HG02870 (cell line): ENCODE results near the gene SHC3.

Experiments used
- ATAC-seq: cut with Tn5 transposase; IDR thresholded peaks from one replicate; pipeline ENCODE4 v1.9.1; 2021; ENCODE audit warnings: mild to moderate bottlenecking, moderate library complexity; ENCODE audit not compliant: unreplicated experiment

SHC3 gene

DNA sequence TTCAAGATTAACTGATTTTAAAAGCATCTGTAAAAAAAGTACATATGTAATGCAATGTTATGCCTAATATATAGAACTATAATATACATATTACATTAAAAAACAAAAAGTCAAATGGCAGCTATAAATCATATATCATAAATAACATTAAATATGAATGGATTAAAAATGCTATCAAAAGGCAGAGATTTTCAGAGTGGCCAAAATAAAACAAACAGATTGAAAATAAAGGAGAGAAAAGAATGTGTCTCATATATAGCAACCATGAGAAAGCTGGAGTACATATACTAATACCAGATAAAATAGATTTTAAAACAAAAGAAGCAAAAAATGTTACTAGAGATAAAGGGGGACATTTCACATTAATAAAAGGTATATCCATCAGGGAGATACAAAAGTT lies 148.8 kb downstream of the SHC3 start:
- ATAC-seq: no peak

DNA sequence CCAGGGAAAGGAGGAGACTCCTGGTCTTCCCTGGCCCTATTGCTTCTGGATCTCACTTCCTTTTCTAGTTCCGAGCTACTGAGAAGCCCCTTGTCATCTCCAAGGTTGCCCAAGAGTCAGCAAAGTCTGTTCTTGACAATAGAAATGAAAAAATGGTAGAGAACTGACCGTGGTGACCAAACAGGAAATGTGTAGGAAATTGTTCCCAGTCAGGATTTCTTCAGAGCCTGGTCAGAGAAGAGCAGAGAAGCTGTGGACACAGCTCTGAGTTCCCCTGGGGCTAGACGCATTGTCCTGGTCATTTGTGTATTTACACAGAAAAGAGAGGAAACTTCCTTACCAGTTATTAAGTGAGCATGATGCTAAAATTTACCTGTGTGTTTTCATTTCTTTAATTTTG lies 151.7 kb downstream of the SHC3 start:
- no peak for ATAC-seq

DNA sequence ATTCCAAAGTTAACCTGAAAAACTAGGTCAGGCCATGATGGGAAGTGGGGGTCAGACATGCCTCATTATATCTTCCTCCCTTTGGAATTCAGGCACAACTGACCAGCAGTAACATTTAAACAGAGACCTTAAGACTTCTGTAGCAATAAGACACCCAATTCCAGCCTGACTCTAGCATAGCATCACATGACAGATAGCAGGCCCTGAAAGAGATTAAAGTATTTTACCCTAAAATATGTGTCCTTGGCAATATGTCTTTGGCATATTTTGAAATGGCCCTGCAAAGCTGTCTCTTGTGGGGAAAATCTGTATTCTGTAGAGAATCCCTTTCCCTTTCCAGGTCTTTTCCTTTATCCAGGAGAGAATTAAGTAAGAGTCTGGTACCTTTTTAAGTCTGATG lies 153.1 kb downstream of the SHC3 start:
- no peak for ATAC-seq

DNA sequence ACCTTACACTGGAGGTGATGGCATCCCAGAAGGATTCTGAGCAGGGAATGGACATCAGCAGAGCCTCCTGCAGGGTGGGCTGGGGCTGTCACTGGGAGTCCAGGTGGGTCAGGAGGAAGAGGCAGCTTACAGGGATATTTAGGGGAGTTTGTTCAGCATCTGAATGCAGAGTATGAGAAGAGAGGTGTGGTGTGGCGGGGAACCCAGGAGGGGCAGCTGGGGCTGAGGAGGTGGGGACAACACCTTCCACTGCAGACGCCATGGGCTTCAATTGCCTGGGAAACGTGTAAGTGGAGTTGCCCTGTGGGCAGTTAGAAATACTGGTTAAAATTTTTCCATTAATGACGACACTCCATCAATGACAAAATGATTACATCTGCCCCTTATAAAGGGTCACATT lies 153.9 kb downstream of the SHC3 start:
- ATAC-seq: no peak

DNA sequence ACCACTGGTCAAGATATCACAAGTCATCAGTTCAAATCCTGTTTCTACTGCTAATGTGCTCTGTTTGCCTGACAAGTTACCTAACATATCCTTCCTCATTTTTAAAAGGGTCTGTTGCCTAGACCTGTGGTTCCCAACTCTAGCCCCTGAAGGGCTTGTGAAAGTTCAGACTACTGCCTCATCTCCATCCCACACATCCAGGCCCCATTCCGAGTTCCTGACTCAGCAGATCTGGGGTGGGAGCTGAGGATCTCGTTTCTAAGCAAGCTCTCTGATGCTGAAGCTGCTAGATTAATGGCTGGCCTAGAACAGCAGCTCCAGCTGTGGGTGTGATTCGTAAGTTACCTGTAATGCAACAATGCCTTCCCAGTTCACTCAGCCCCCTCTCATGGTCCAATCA lies 154.9 kb downstream of the SHC3 start:
- ATAC-seq: no peak

DNA sequence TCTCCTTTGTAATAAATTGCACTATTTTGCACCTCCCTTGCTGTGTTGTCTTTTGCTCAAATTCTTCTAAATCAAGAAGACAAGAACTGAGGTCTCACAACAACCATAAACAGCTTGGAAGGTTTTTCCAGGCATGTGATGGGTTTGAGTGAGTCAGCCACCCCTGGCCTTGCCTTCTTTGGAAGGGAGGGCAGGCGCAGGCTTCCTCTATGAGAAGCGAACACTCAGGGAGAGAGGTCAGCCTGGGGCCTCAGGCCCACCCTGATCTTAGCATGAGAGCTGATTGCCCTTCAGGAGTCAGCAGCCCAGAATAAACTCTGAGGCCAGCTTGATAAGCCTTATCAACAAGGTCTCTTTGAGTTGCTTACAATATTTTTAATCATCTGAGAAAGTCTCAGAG lies 155.7 kb downstream of the SHC3 start:
- no peak for ATAC-seq

DNA sequence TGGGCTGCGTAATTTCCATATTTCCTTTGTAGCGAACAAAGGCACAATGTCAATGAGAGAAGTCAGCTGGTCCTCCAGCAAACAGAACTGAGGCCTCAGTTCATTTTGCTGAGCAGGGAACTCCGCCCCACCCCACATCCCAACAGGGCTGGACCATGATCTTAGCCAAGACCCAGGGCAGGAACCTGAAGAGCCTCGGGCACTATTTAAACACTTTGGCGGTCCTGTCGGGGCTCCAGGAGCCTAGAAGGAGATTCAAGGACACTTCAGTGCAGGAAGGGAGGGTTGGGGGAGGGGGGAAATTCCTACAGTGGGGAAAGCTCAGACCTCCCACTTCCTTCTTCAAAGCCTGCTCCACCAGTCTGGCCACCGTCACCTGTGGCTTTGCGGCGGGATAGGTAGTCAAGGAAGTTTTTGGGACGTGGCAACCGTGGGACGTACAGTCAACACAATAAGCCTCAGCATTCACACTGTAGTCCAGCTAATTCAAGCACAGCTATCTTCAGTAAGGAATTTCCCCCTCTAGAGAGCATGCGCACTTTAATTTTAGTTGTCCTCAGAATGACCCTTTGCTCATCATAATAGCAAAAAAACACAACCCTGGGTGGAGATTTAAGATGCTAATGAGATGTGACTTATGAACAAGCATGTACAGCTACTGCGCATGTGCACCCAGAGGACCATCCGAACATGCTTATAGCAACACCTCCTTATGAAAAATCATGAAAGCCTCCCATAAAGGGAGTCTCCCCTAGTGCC lies 156.4 kb downstream of the SHC3 start:
- ATAC-seq: no peak

DNA sequence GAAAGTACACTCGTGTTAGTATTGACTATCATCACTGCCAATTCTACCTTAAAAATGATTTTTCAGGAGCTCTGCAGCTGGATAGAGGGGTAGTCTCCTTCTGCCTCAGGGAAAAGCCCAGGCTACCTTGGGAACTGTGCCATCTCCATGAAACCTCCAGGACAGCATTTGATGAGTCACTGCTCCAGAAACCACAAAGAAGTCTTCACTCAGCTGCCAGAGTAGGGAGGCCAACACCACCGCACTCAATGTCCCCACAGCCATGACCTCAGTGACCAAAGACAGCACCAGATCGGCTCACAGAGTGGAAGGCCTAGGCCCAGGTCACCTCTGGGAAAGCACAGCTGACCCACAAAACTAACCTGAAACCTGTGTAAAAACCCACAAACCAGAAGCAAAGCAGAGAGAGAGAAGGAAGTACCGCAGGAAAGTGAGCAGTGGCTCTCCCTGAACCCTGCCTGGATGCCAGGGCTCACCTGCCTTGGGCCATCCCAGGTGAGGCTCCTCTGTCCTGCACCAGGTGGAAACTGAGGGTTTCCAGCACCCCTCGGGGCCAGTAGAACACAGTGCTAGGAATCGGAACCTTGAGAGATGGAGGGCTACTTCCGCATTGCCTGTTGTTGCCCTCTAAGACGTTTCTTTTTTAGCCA lies 157.3 kb downstream of the SHC3 start:
- no peak for ATAC-seq

DNA sequence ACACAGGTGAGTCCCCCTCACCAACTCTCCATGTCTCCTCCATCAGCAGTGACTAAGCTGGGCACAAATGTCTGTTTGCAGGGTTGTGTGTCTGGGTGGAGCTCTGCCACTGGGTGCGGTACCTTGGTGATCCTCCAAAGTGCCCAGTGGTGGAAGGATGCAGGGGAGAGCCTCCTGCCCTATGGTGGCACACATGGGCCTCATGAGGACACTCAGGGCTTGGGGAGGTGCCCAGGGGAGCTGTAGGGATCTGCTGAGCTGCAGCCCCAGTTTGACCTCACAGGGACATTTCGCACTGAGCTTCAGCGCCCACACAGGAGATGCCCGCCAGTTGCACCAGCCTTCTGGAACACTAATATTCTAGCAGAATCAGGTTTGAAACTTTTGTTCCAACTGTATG lies 157.9 kb downstream of the SHC3 start:
- ATAC-seq: no peak

DNA sequence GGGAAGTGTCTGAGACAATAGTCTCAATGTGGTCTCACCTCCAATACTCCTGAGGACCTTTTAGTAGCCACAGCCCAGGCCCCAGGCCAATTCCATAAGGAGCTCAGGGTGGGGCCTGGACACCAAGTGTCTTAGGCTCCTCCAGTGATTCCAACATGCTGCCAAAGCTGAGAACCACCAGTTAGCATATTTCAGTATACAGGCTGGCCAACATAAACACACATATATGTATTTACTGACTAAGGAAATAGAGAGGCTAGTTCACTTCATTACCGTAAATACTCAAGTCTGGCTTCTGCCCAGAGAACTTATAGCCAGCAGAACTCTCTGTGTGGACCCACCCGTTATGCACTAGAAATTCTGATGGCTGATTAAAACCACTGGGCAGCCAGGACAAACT lies 163.3 kb downstream of the SHC3 start:
- no peak for ATAC-seq

DNA sequence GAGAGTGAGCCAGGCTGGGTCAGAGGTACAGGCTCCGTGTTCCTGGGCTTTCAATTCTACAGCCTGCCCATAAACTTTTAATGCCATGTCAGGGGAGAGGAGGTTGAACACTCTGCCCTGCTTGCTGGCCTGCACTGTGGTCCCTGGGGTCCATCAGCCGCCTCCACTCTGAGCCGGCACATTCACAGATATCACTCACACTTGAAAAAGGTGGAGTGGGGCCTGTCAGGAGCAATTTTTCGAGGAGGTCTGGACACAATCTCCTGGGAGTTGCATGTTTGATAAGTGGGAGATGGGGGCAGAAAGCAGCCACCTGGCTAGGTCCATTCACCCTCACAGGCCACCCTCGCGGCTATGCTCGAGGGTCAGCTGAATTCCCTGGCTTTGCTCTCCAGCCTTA lies 164.5 kb downstream of the SHC3 start:
- ATAC-seq: no peak

DNA sequence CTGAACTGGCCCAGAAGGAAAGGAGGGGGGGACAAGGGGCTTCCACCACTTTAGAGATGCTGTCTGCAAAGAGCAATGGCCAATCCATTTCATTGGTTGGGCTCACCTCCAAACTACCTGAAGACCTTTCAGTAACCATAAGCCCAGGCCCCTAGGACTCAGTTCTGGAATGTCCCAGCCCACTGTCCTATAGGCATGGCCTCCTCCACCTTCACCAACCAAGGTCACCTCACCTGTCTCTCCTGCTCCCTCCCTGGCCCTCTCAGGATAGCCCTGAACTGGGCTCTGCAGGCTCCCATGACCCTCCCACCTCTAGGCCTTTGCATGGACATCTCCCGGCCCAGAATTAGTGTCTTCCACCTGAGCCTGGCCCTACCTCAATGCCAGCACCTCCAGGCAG lies 165.0 kb downstream of the SHC3 start:
- no peak for ATAC-seq

DNA sequence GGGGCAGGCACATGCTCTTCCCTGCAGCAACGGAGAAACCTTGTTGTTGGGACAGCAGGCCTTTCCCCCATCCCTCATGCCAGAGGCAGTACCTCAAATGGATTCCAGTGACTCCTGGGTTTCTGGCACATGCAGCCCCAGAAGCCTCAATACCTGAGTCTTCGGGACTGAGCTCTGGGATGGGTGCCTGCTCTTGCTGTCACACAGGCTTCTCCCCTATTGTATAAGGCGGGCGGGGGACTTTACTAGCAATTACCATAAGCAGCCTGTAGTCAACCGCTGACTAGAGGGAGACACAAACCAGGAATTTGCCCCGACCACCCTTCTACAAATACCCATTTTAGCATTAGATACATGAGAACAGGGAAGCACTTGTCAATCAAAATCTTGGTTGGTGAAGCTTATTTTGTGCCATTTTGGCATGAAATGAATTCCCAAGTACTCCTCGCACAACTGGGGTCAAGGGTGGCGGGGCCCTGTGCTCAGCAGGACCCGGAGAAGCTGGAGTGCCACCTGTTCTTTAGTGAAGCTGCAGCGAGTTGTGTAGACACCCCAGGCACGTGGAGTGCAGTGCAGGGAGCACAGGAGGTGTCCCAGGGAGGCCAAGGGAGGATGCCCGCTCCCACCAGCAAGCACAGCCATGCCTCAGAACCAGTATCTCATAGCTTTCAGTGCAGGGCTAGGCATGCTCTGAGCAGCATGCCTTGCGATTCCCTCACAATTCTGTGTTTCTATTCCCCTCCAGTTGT lies 166.2 kb downstream of the SHC3 start:
- no peak for ATAC-seq

DNA sequence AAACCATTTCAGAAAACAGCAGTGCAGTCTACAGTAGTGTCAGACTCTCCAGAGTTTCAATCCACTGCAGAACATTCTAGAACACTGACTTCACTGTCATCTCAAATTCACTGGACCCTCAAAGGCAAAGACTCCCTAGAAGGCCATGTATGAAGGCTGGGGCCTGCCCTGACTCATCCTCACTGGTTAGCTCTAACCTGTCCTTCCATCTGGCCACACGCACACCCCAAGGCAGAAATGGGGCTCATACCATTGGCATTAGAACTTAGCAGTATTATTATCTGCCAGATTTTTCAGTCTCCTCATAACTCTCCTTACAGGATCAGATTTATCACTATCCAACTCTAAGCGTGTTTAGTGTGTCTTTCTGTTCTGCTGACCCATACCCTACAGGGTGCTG lies 166.9 kb downstream of the SHC3 start:
- ATAC-seq: no peak

DNA sequence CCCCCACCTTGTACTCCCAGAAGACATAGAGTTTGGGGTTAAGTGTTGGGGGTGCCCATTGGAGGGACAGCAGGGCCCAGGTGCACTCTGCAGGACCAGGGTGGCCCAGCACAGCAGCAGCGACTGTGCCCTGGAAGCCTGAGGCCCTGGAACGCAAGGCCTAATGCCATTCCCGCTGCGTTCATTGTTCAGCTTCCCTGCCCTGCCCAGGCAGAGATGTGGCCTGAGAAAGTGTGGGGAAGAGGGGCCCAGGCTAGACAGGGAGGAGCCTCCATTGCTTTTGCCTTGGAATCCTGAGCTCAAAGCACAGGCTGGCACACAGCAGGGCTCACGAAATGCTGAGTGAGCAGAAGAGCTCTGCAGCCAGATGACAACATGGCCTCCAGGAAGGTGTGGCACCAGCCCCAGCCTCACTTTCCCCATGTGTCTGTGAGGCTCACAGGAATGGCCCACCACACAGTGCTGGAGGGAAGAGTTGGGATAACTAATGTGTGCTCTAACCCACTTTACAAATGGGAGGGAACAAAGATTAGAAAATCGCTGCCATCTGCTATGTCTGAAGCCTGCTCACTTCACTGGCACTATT lies 168.0 kb downstream of the SHC3 start:
- ATAC-seq: no peak

DNA sequence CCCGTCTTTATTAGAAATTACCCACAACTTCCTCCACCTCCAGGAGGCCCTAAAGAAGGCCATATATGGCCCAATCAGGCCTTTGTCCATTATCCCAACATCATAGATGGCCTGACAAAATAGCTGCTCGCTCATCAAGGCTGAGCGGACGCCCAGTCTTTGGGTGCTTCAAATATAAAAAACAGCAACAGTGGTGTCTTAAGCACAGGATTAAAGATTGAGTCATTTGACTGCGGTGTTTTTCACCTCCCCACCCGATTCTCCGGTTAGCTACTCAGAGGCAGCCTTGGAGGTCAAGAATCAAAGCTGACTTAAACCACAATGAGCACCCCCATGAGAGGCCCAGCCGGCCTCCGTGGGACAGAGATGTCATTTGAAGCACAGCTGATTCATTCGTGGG lies 168.6 kb downstream of the SHC3 start:
- no peak for ATAC-seq

DNA sequence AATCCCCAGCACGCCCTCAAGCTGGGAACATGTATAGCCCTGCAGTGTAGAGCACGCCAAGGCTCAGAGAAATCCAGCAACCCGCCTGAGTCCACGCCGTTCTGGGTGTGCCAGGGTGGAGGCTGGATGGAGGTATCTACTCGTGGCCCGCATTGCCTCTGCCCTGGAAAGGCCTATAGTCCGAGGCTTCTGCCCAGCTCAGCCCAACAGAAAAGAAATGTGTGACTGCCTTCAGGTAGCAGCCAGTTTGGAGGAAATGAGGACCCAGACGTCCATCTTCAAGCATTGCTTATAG lies 169.1 kb downstream of the SHC3 start:
- no peak for ATAC-seq

DNA sequence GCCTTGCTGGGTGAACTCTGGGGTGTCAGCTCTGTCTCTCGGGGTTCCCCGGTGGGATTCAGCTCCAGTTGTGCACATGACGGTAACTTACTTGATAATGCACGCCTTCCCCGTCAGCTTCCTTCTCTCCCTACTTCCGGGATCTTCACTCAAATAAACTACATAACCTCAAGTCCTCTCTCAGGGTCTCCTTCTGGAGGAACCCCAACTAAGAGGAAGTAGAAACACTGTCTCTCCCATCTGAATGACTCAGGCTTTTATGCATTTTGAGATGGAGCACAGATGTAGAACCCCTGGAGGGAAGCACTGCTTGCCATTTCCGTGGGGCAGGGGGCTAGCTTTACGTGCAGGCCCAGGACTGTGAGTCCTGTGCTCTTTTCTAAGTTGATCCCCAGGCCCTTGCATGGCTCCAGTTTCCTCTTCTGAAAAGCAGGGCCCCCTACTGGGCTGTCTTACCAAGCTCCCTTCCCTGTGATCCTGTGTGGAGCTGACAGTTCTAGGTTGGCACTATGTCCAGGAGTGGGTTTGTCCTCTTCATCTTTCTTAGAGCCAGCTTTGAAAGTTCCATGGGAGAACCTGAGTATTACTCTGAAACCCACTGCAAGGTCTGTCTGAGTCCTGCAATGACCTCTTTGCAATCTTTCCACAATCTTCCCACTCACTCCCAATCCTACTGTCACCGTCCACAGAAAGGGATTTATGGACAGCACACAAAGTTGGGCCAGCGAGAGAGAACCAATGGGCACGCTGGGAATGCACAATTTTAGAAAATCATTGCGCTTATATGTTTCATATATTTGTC lies 169.7 kb downstream of the SHC3 start:
- no peak for ATAC-seq

DNA sequence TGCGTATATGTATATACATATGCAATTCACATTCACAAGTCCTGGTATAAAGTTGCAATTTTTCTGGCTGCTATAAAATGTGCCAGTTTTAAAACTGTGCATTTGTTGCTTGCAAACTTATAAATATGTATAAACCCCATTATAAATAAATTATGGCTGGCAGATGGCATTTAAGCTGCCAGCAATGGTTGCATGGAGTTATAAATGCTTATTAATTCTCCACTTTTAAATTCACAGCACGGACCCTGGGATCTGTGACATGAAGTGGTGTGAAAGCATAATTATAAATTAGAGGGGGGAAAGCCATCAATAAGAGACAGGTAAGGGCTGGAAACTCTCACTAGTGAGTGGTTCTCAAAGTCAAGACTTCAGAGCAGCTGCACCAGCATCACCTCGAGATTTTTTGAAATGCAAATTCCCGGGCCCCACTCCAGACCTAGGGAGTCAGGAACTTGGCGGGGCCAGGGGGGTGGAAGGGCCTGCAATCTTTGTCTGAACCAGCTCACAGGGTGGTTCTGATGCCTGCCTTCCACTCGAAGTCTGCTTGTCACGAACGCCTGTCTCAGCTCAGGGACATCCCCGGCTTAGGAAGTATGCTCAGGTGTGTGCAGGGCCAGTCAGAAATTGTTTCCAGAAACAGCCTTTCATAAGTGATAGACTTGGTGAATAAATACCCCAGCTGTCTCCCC lies 170.4 kb downstream of the SHC3 start:
- ATAC-seq: no peak
